GM19468 (cell line): ENCODE results near the gene CDH2.

Source experiments
- ATAC-seq: cut with Tn5 transposase; IDR thresholded peaks from one replicate; pipeline ENCODE4 v1.9.1; 2021; ENCODE audit warnings: mild to moderate bottlenecking, moderate library complexity, moderate number of reproducible peaks; ENCODE audit not compliant: unreplicated experiment; ENCODE audit errors: extremely low read depth

Gene CDH2

GRCh38 chr18:28134774-28135173 lies 42.2 kb downstream of the CDH2 start:
- no peak for ATAC-seq

DNA sequence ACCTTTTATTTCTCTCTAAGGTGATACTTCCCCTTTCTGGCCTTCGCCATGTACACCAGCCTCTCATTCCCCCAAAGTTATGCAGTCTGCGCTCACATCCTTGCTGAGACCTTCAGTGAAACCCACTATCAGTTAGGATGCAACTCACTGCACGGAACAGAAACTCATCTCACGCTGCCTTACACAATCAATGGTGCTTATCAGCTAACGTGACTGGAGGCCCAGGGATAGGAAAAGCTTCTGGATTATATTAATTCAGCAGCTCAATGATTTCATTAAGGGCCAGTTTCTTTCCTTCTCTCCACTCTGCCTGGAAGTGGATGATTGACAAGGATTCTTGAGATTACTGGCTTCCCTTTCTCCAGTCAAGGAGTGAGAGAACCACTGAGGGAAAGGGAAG lies 44.8 kb downstream of the CDH2 start:
- ATAC-seq = no peak

DNA sequence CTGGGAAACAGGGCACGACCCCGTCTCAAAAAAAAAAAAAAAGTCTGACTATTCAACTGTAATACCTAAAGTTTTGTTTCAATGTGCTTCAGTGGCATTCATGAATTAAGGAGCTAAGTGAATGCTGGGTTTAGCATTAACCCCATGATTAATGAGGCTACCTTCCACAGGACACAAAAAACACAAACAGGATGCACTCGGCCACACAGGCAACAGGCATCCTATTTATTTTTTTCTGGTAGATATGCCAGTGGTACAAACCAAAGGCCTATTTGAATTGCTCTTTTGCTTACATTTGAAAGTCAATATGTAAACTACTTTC lies 48.3 kb downstream of the CDH2 start:
- no peak for ATAC-seq

DNA sequence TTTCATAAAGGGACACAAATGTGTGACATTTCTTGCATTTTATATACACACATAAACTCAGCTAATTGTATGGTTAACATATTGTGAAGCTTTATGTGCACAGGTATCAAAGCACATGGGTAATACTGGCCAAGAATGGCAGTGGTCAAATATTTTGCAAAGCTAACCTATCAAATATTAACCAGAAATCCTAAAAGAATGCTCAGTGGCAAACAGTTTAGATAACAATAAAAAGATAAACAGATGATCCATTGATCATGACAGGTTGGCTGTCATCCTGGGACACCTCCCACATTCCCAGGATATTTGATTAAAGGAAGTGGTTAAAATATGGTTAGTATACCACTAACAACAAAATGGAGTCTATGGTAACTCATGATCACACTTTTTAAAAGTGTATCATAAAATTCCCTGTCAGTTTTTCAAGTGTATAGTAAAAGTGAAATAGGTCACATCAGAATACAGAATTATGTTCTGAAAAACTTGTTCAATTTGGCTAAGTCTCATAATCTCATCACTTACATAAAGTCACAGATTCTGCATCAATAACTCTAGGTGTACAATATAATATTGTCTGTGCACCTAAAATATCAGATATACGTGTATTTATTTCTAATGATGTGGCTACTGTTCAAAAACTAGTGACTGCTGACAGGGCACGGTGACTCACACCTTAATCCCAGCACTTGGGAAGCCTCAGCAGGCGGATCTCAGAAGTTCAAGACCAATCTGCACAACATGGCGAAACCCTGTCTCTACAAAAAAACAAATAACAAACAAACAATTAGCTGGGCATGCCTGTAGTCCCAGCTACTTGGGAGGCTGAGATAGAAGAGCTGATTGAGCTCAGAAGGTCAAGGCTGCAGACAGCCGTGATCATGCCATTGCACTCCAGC lies 48.9 kb downstream of the CDH2 start:
- no peak for ATAC-seq

DNA sequence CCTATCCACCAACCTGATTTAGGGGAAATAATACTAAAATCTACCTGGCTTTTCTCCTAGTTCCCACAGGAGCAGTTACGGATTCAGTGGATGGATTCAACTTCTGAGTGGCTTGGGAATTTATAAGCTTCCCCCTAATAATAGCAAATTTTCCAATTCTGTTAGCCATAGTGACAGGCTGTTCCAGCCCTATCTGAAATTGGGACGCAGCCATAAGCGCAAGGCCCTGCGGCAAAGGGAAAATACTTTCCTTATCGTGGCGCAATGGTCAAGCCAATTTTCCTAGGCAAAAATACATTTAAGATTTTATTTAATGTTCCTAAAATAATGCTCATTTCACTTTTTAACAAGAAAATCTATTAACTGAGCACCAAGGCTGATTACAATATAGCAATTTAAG lies 49.7 kb downstream of the CDH2 start:
- no peak for ATAC-seq

GRCh38 chr18:28126768-28127167 lies 50.2 kb downstream of the CDH2 start:
- ATAC-seq = no peak

- ATAC-seq = no peak
Measured at GRCh38 chr18:28125051-28125450, 51.9 kb downstream of the CDH2 start.

DNA sequence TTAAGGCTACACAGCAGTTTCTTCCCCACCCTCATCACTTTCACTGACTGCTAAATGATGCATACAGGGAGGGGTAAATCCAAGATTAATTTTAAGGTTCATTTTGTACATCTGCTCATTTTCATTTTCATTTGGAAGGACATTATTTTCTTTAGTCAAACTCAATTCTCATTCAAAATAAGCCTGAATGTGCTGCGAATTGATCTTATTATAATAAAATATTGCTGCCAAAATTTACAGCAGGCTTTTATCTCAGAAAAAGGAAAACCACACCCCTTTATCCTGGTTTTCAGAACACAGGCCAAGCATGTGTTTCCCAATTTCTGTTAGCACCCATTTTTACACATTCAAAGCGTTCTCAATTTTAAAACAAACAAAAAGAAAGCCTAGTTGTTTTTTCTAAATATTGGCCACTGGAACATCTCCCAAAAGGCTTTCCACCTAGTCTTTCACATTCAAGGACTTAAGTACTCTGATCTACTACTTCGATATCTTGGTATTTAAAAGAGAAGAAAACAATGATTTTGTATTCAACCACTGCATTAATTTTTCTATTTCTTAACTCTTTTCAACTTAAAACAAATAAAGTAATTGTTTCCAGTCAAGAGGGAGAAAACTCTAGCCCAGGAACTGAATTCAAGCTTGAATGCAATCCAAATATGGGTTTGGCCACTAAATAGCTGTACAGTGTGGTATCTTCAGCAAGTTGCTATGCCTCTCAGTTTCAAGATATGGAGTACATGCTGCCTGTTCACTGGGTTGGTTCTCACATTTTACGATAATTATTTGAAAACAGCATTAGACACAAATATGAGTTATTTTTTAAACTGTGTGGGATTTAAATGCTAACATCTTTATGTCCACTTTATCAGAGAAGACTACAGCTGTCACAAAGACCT lies 52.5 kb downstream of the CDH2 start:
- ATAC-seq = no peak

- ATAC-seq = no peak
Measured at GRCh38 chr18:28123401-28124030, 53.4 kb downstream of the CDH2 start.

DNA sequence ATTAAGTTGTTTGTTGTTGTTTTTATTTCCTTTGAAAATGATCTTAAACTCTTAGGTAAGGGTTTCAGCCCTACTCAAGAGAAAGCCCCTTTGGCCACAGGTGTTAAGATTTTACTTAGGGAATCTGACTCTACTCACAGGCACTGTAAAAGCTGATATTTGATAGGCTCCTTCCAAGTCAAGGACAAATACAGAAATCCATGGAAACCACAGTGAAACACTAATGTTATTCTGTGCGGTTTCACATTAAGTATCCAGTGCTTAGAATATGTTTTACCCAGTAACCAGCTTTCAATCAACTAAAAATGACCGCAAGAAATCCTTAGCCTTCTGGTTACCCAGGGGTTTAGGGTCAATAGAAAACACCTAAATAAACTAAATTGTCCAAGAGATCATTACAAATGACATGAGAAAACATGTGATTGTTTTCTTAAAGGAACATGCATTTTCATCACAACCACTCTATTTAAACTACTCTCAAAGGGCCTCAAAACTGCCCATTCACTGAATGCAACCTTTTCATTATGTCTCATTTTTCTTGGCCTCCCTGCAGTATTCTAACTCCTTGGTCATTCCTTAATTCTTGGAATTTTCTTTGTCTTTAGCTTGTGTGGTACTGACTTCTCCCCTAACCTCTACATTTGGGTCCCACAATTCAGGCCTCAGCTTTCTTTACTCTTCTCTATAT lies 56.0 kb downstream of the CDH2 start:
- no peak for ATAC-seq

- ATAC-seq = no peak
Measured at GRCh38 chr18:28116461-28116860, 60.5 kb downstream of the CDH2 start.

- no peak for ATAC-seq
Measured at GRCh38 chr18:28115149-28115550, 61.8 kb downstream of the CDH2 start.

- no peak for ATAC-seq
Measured at GRCh38 chr18:28114472-28114871, 62.5 kb downstream of the CDH2 start.

DNA sequence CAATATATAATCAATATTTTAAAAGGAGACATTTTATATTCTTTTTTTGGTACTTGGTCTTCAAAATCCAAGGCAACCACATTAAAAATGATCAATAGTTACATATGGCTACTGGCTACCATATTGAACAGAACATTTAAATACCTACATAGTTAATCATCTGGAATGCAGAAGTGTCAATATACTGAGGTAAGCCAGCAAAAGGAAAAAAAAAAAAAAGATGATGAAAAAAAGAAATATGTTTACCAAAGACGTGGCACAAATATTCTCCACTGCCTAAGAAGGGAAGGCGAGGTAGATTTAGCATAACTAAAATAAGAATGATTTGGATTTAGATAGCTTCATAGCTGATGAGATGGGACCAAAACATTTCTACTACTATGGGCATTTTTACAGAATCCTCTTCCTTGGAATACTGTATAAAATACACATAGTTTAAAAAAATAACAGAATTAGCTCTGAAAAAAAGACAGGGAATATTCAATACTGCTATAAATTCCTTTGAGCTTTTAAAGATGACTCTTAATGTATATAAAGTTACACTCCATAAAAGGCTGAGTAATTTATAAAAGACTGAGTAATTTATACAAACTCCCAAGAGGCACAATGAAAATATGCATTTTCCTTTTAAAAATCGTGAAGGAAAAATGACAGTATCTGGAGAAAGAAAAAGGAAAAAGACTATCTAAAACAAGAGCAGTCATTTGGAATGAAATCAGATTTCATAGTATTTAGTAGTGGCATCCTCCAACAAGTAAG lies 63.5 kb downstream of the CDH2 start:
- no peak for ATAC-seq

GRCh38 chr18:28112056-28112470 lies 64.9 kb downstream of the CDH2 start:
- ATAC-seq = no peak

DNA sequence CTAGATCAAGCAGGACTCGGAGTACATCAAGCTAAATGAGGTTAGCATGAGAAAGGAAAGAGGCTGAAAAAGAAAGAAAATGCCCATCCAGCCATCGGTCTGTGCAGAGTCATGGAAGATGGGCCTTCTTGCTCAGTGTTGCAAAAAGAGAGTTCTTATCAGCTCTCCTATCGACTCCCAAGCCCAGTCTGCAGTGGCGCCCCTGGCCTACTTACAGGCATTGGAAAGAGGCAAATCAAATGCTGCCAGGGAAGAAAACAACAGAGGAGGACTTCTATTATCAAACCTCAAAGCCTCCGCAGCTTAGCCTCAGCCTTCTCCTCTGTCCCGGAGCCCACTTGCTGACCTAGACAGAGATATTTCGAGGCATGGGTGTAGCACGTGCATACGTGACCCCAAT lies 66.0 kb downstream of the CDH2 start:
- no peak for ATAC-seq

DNA sequence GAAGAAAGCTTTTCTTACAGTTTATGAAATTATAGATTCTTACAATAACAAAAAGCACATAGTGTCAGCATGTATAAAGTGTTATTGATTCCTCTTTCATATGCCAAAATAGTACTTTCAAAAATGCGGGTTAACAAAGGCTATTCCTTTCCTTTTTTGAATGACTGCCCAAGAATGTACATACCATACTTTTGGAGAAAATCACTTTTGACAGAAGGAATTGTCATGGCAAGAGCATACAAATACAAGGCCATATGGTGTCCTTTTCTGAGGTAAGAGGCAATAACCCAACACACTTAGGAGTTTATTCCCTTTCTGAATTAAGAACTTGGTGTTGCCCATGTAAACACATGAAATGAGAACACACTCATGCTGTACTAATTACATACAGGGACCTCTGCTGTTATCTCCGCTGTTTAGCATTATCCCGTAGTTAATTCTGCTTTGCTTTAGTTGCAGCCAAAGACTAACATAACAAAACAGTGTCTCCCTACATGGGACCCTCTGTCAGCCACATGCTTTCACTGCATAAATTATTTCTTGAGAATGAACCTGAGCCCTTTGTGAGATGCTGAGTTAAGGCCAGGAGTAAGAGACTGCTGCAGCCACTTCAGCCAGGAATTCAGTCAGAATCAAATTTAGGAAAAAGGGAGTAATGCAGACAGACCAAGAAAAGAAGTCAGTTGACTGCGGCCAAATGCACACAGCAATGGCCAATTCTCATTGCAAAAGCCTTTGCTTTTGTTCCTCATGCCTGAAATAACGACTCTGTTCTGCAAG lies 67.0 kb downstream of the CDH2 start:
- no peak for ATAC-seq

DNA sequence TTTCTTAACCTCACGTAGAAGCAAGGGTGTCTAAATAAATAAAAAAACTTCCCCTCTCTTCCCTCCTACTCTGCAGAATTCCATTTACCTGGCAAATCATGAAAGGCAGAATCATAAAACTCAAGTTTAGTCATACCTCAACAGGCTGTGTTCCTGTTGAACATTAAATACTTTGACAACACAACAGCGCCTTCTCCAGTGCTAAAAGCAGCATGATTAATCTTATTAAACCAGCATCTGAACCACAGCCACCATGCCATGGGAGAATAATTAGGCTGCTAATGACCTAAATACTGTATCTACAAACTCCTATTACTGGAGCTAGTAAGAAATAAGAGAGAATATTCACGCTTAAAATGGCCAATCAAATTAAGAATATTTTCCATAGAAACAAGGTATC lies 68.1 kb downstream of the CDH2 start:
- ATAC-seq = no peak

DNA sequence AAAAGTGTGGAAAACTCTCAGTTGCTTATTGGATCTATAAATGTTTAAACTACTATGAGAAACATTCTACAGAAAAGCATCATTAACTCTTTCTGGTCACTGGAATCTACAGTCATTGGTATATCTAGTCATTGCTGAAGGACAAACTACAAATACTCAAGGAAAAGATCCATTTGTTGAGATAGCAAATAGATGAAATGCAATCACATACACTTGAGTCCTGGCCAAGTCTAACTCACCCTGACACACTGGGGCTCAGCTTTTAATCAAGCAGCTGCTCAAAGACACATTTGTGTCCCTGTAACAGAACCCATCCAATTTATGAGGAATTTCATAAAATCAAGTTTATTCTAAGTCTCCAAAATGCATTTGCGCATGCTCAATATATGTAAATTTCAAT lies 68.7 kb downstream of the CDH2 start:
- ATAC-seq = no peak
